CD4-positive, alpha-beta T cell treated with Interleukin-17A for 1 hour (primary cell): Measurements from ENCODE around the gene SLC30A7.
"Not testable (repeated sequence)": the region's sequence is repeated elsewhere in the genome, so short reads cannot be mapped to it uniquely, and the experiment has no call there.

Experiments used
- DNase-seq: peaks from one replicate; pipeline ENCODE4 v3.0.0-alpha.2; 2020

SLC30A7 gene

DNA sequence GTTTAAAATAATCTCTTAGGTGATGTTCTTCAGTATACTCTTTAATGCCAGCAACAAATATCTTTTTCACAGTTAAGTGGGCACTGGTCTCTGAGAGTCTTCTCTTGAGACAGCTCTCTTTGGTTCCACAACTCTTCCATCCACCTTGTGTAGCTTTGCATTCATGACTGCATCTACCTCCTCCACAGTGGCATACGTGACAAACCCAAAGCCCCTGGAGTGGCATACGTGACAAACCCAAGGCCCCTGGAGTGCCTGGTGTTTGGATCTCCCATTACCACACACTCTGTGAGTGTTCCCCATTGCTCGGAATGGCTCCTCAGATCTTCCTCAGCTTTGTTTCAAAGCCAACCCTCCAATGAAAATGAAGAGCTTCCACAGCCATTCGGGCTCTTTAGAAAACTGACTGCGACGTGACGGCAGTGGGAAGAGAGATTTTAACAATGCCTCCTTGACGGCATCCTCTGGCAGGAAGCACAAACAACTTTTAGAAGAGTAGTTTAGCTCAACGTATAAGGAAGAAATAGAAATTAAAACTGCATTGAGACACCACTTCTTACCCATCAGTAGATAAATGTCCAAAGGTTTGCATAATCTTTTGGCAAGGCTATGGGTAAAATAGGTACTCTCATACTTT, 45.8 kb downstream of the SLC30A7 start:
- no peak for DNase-seq

DNA sequence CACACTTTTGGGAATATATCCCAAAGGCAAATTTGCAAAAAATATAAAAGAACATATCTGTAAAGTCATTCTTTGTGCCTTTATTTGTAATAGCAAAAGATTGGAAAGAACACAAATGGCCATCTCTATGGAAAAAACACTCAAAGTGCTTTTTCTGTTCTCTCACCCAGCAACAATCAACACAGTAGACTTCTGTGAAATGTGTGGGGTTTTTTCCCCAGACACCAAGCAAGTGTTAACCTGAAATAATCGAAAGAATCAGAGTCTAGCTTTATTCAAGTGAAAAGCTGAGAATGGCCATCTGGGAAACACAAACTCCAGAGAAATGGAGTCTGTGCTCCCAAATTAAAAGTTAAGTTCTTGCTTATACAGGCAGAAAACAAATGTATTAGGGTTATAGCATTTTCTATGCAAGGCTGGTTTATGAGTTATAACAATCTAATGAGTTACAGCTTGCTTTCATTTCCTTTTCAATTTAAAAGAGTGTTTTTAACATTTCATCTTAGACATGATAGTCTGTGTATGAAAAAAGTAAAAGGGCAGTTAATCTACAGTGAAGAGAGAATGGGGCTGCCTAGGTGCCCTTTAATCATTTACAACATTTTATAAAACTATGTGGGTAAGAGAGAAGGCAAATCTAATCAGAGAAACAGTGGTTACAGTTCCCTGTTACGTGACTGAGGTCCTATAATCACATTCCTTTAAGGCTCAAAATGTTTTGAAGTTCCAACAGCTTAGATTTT, 46.6 kb downstream of the SLC30A7 start:
- no peak for DNase-seq

DNA sequence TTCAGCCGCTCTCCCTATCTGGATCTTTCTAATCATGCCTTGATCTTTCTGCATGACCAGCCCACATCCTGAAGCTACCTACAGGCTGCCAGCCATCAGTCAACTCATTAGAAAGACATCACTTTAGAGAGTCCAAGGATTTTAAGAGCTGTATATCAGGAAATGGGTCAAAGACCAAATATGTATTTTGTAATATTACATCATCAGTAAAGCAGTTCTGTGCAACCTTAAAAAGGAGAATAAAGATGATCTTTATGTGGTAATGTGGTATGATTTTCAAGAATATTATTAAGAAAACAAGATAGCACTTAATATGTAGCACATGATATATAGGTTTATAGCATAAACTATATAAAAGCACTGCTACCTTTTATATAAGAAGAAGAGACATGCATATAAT, 47.6 kb downstream of the SLC30A7 start:
- no peak for DNase-seq

DNA sequence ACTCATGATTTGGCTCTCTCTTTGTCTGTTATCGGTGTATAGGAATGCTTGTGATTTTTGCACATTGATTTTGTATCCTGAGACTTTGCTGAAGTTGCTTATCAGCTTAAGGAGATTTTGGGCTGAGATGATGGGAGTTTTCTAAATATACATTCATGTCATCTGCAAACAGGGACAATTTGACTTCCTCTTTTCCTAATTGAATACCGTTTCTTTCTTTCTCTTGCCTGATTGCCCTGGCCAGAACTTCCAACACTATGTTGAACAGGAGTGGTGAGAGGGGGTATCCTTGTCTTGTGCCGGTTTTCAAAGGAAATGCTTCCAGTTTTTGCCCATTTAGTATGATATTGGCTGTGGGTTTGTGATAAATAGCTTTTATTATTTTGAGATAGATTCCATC, 50.2 kb downstream of the SLC30A7 start:
- DNase-seq, result not testable (repeated sequence)

DNA sequence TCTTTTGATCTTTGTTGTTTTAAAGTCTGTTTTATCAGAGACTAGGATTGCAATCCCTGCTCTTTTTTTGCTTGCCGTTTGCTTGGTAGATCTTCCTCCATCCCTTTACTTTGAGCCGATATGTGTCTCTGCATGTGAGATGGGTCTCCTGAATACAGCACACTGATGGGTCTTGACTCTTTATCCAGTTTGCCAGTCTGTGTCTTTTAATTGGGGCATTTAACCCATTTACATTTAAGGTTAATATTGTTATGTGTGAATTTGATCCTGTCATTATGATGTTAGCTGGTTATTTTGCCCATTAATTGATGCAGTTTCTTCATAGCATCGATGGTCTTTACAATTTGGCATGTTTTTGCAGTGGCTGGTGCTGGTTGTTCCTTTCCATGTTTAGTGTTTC, 51.9 kb downstream of the SLC30A7 start:
- DNase-seq, result not testable (repeated sequence)

DNA sequence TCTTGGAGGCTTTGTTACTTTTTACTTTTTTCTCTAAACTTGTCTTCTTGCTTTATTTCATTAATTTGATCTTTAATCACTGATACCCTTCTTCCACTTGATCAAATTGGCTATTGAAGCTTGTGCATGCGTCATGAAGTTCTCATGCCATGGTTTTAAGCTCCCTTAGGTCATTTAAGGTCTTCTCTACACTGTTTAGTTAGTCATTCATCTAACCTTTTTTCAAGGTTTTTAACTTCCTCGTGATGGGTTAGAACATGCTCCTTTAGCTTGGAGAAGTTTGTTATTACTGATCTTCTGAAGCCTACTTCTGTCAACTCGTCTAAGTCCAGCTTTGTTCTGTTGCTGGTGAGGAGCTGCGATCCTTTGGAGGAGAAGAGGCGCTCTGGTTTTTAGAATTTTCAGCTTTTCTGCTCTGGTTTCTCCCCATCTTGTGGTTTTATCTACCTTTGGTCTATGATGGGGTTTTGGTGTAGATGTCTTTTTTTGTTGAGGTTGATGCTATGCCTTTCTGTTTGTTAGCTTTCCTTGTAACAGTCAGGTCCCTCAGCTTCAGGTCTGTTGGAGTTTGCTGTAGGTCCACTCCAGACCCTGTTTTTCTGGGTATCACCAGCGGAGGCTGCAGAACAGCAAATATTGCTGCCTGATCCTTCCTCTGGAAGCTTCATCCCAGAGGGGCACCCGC, 53.0 kb downstream of the SLC30A7 start:
- DNase-seq, result not testable (repeated sequence)

DNA sequence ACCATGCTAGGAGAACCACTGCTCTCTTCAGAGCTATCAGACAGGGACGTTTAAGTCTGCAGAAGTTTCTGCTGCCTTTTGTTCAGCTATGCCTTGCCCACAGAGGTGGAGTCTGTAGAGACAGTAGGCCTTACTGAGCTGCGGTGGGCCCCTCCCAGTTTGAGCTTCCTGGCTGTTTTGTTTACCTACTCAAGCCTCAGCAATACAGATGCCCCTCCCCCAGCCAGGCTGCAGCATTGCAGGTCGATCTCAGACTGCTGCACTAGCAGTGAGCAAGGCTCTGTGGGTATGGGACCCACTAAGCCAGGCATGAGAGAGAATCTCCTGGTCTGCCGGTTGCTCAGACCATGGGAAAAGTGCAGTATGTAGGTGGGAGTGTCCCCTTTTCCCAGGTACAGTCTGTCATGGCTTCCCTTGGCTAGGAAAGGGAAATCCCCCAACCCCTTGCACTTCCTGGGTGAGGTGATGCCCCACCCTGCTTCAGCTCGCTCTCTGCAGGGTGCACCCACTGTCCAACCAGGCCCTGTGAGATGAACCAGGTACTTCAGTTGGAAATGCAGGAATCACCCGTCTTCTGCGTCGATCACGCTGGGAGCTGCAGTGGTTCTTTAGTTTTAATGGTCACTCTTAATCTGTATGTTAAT, 53.7 kb downstream of the SLC30A7 start:
- peak; percentile 82 for DNase-seq

DNA sequence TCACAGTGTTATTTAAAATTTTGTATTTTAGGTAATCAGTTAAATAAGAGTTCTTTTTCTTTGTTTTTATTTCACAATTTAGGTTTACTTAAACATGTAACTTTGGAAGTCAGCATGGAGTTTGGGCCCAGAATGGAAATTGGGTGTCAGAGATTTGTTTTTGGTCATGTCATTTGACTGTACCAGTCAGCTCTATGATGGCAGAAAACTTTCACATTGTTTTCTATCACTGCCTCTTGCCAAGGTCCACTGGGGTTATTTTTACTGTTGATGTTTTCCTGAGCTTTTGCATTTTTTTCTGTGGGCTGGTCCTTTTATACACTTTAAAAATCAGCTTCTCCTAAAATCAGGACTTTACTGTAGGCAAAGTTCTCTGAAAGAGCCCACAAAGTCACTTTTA, 54.4 kb downstream of the SLC30A7 start:
- no peak for DNase-seq

DNA sequence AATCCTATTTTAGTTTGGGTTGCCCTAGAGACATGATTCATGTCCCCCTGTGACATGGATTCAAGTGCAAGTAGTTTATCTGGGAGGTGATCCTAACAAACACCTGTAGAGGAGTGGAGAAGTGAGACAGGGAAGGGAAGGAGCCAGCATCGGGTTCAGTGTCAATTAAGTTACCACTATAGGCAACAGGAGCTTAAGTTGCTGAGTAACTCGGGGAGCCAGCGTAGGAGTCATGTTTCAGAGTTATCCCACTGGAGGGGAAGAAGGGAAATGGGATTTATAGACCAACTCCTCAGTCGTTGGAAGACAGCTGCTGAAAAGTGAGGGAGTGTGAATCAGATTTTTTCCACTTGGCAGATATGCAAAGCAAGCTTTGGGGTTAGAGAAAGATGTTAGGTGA, 54.9 kb downstream of the SLC30A7 start:
- DNase-seq, result no peak

DNA sequence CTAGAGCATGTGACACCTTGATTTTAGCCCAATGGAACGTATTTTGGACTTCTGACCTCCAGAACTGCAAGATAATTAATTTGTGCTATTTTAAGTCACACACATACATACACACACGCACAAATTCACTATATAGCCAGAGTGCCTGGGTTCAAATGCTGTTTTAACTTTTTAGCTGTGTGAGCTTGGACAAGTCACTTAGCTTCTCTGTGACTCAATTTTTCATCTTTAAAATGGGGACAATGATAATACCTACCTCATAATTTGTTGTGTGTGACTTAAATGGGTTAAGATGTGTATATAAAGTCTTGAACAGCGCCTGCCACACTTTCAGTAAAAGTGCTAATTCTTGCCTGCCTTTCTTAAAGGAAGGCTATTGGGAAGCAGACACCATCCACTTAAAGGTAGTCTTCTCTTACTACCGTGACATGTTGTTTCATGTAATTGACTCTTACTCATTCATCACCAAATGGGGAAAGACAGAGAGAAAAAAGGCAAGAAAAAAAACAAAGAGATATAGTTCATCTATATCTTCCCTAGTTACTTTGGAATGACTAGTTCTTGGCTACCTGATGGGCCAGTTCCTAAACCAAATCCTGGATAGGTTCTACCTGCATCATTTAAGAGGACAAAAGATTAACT, 56.3 kb downstream of the SLC30A7 start:
- DNase-seq, result no peak

DNA sequence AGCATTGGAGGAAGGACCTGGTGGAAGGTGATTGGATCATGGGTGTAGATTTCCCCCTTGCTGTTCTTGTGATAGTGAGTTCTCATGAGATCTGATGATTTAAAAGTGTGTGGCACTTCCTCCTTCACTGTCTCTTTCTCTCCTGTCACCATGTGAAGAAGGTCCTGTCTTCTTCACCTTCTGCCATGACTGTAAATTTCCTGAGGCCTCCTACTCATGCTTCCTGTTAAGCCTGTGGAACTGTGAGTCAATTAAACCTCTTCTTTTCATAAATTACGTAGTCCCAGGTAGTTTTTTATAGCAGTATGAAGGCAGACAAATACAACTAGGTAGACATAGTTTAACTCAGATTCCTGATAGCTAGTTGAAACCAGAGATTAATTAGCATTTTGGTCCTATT, 57.1 kb downstream of the SLC30A7 start:
- DNase-seq, result not testable (repeated sequence)

DNA sequence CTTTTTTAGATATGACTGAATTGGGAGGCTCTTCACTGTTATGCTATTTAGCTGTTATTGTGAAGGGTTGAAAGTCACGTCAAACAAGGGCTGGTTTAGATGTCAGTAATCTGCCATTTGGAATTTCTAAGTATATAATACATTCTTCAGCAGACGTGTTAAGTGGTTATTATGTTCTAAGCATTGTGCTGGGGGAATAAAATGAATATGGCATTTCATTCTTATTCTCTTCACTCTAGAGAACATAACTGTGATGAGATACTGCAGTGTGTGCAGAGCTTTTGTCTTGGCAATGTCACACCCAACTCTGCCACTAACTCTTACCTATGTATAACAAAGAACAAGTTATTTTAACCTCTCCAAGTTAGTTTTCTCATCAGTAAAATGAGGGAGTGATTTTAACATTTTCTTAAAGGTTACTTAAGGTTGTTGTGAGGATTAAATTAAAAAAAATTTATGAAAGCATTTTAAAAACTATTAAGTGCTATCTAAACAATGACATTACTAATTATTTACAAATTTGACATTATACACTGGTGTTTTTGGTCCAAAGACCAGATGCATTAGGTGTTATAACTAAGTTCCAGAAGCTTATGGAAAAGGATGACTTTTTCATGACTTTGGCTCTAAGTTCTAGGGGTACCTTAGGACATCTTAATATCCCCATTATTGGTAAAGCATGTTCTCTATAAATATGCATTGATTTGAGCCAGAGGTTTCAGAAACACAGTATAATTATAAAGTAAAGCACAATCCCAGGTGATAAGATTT, 58.3 kb downstream of the SLC30A7 start:
- no peak for DNase-seq

DNA sequence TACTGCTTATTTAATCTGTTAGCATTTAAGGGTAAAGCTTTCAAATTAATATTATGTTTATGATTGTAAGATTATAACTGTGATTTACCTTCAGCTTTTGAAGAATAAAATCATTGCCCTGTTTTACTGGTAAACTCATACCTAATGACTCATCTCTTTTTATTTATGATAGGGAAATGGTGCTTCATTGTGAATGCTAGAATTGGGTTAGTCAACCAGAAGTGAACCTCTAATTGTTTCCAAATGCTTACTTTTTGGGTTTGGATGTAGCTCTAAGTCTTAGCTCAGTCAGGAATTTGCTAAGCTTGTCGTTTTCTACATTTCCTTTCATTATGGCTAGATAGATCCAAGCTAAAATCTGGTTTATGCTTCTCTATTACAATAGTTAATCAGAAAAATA, 59.4 kb downstream of the SLC30A7 start:
- DNase-seq, result no peak

DNA sequence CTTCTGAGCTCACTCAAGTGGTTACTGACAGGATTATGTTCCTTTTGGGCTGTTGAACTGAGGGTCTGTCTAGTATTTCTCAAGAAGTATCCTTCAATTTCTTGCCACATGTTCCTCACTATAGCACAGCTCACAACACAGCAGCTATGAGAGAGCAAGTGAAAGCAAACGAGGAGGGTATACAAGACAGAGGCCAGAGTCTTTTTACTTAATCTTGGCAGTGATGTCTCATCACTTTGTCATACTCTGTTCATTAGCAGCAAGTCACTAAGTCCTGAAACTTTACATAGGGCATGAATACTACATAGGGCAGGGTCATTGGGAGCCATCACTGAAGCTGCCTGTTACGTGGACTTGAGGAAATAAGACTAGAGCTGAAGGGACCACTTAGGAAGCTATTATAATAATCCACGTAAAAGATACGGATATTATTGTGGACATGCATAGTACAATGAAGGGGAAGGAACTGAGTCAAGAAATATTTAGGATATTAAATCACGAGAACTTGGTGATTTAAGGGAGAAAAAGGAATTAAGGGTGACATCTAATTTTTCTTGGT, 63.7 kb downstream of the SLC30A7 start:
- no peak for DNase-seq

DNA sequence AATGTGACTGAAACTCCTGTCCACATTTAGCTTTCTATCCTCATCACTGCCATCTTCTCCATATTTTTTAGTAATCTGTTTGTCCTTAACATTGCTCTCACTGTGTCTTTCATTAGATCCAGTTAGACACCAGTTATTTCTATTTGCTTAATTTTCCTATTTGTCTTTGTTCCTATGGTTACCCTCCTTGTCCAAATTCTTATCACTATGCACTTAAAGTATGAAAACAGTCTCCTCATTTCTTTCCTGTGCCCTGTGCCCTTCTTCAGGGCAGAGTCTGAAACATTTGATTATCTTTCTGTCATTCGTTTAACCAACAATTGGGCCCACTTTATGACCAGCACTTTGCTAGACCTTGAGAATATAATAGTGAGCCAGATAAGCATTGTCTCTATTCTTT, 64.2 kb downstream of the SLC30A7 start:
- no peak for DNase-seq

DNA sequence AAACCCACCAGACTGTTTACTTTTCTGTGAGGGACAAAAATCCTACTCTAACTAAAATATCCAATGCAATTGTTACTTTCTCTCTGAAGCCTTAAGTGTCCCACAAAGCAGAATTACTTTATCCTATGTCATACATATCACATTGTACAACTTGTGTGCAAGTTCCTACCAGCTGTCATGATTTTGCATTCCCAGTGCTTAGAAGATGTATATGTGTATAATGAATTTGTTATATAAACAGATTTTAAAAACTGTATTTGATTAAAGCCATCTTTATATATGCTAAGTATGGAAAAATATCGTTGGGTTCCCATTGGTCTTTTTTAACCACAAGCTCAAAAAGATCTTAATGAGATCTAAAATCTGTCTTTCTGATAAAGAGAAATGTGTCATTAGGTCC, 72.7 kb downstream of the SLC30A7 start:
- no peak for DNase-seq

DNA sequence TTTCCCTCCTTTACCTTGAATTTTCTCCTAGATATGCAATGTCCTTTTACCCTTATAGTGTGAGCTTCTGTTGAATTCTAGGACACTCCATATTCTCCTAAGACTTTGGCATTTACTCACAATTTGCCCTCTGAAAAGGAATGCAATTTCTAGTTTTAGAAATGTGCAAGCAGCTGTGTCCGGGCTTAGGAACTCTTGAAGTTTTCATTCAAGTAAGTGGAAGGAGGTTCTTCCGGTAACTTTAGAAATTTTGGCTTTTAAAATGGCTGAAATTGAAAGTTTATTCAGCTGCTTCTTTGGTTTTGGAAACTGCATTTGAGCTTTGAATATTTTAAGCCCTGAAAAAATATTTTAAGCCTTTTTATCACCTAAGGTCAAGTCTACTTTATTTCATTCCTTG, 73.4 kb downstream of the SLC30A7 start:
- DNase-seq, result no peak

DNA sequence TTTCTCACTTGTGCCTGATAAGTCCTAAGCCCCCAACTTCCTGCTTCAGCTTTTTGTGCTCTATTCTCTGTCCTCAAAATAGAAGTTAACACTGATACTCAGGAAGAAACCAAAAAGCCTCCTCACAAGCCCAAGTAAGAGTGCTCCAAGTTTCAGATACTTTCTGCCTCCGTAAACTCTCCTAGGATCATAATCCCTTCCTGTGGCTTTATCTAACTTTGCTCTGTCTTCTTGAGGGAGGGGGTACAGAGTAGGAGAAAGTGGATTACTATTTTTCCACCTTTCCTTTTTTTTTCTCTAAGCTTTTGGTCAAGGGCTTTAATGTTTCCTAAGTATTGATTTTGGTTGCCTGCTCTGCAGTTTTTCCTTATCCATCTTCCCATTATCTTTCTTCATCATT, 75.1 kb downstream of the SLC30A7 start:
- no peak for DNase-seq

DNA sequence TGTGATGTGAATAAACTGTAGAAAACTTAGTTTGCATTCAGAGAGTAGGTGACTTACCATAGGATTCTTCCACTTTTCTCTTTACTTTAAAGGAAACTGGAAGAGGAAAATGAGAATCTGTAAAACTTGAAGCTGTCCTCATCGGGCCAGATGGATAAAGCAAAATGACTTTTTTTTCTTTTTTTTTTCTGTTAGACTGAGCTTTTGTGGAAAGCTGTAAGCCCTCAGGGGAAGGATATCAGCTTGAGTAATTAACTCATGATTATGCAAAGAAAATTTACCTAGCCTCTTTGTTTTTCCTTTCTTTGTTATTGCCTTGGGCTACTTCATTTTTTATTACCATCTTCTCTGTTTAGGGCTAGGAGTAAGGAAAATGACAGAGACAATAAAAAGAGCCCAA, 76.3 kb downstream of the SLC30A7 start:
- DNase-seq, result no peak

DNA sequence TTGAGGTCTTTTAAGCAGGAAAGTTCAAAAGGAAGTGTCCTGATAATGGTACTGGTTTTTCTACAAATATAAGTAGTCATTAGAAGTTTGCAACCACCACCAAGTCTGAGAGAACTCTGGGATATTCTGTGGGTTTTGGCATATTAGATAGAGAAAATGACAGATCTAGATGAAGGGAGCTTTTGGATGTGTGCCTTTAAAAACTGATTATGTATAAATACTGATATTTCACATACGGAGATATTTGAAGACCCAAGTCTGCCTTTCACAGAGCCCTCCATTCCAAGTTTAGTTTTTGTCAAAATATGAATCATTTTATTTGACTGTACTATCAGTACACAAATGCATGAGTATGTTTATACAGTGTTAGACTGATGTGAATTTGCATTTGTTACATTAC, 81.0 kb downstream of the SLC30A7 start:
- no peak for DNase-seq

DNA sequence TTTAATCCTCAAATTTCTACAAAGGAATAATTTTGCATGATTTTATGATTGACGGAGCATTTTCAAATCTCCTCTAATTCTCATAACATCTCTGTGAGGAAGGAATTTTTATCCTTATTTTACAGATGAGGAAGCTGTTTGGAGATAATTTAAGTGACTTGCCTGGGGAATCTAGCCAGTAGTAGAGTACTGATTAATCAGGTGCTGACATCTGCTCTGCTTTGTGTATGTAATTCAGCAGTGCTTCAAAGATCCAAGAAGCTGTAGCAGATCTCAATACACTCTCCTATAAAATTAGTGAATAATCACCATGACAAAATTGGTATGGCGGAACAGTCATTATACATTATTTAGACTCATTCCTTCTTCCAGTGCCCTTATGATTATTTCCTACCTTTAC, 83.7 kb downstream of the SLC30A7 start:
- no peak for DNase-seq

DNA sequence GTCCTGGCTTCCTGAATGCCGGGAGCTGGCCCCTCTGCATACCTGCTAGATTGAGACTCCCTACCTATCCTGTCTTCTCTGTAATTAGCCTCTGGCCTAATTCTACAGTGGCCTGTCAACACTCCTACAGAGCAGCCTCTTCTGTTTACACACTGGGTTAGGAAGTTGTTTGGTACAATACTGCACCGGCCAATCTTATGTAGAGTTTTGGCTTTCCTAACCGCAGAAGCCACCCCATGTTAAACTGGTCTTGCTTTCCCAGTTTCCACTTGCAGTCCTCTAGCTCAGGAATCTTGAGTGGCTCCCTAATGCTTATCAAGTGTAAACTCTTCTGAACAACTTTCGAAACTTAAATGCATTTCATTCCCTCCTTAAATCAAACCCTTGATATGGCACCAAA, 86.9 kb downstream of the SLC30A7 start:
- DNase-seq, result no peak
